ENCODE data around the gene DYNLL1. TPM values are rescaled to one million over a fixed set of nuclear protein-coding genes. Genes with fewer than 3 reads are reported as not detected.
A peak's percentile ranks its signal among the peaks of the same experiment; 100 is the strongest.

The DYNLL1 gene
- total RNA-seq, 5 donors from 2014 or later (not counting 1 experiment from before 2014, with no cell fraction given) = 47.2 to 90.1 (median 75.5) TPM

DNA sequence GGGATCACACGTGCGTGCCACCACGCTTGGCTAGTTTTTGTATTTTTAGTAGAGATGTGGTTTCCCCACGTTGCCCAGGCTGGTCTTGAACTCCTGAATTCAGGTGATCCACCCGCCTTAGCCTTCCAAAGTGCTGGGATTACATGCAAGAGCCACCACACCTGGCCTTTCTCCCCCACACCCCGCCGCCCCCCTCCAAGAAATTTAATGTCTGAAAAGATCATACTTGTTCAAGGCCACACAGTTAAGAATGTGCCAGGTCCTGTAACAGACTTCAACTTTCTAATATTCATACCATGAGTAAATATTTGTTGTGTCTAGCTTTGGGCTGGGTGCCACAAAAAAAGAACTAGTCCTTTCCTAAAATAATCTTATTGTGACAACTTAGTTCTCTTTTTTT, 40.6 kb upstream of the DYNLL1 start:
- 100% methylated on average over 1 of the region's 7 CpGs for WGBS (ENCODE audit: insufficient coverage)
- Histone ChIP-seq H3K27me3 (replicated peaks in 1 of 2; ENCODE audit: control insufficient read depth in 2 of 2, extremely low read depth in 1 of 2, insufficient read depth in 2 of 2, low read length in 1 of 2) (no peaks in the 10 kb centered on the region), H3K36me3 (ENCODE audit: control insufficient read depth in 2 of 2, extremely low read depth in 1 of 2, insufficient read depth in 1 of 2, low read length in 1 of 2) (peaks cover 0 to 57% of the 10 kb centered on the region in 2 donors), H3K27ac (ENCODE audit: low read length) (no peak overlapping the region), H3K4me3 (ENCODE audit: control insufficient read depth in 1 of 2, extremely low read depth in 1 of 2, low read length in 1 of 2) (no peak overlapping the region), H3K9me3 (no peaks in the 10 kb centered on the region), H3K4me1 (ENCODE audit: control insufficient read depth in 1 of 2, extremely low read depth in 1 of 2, insufficient read depth in 2 of 2, low read length in 2 of 2) (peaks cover 0 to 2% of the 10 kb centered on the region in 2 experiments)
- ChIA-PET POLR2A (no interaction called here), CTCF (interaction anchor here in 1 of 2 donors (1.5 kb wide), 1 partner anchor 12 kb away, joined by 7 read pairs; no protein-coding TSS in a partner anchor)
- DNase-seq (no peak), ATAC-seq (replicated peaks in 1 of 4) (no peak)
- H3K4me1 Mint-ChIP-seq = peaks cover 0 to 9% (median 1%) of the 10 kb centered on the region in 3 donors
- no peak overlapping the region for H3K4me3 Mint-ChIP-seq
- H3K27me3 Mint-ChIP-seq = no peaks in the 10 kb centered on the region
- H3K36me3 Mint-ChIP-seq = peaks cover 26% of the 10 kb centered on the region
- no peak overlapping the region for H3K27ac Mint-ChIP-seq
- H3K9me3 Mint-ChIP-seq = no peaks in the 10 kb centered on the region

DNA sequence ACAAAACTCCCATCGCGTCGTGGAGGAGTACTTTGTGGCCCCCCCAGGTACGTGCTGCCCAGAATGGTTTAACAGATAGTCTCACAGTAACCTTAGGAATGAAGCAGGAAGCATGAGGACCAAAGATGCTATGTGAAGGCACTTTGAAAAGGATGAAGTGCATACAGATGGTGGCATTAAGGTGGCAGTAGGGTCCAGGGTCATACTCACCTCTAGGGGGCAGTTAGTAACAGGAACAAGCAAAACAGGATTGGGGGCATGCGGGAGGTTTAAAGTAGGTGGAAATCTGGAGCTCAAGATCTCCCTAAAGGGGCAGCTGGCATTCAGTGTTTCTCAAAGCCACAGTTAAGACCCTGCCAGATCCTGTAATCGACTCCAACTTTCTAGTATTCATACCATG, 38.8 kb upstream of the DYNLL1 start:
- Mint-ChIP-seq H3K36me3 (peaks cover 34% of the 10 kb centered on the region), H3K4me1 (peaks cover 0 to 7% (median 1%) of the 10 kb centered on the region in 3 donors), H3K27me3 (no peaks in the 10 kb centered on the region), H3K9me3 (no peaks in the 10 kb centered on the region), H3K4me3 (no peak overlapping the region), H3K27ac (no peak overlapping the region)
- ChIA-PET CTCF (no interaction called here), POLR2A (no interaction called here)
- Histone ChIP-seq H3K36me3 (ENCODE audit: control insufficient read depth in 2 of 2, extremely low read depth in 1 of 2, insufficient read depth in 1 of 2, low read length in 1 of 2) (peaks cover 6 to 71% of the 10 kb centered on the region in 2 donors), H3K4me1 (ENCODE audit: control insufficient read depth in 1 of 2, extremely low read depth in 1 of 2, insufficient read depth in 2 of 2, low read length in 2 of 2) (peaks cover 0 to 2% of the 10 kb centered on the region in 2 experiments), H3K9me3 (no peaks in the 10 kb centered on the region), H3K27me3 (replicated peaks in 1 of 2; ENCODE audit: control insufficient read depth in 2 of 2, extremely low read depth in 1 of 2, insufficient read depth in 2 of 2, low read length in 1 of 2) (no peaks in the 10 kb centered on the region), H3K27ac (ENCODE audit: low read length) (no peak overlapping the region), H3K4me3 (ENCODE audit: control insufficient read depth in 1 of 2, extremely low read depth in 1 of 2, low read length in 1 of 2) (no peak overlapping the region)
- DNase-seq = peak in 1 of 35 experiments; percentile 29
- no peak for ATAC-seq (replicated peaks in 1 of 4)
- 100% methylated on average over 1 of the region's 6 CpGs for WGBS (ENCODE audit: insufficient coverage)

DNA sequence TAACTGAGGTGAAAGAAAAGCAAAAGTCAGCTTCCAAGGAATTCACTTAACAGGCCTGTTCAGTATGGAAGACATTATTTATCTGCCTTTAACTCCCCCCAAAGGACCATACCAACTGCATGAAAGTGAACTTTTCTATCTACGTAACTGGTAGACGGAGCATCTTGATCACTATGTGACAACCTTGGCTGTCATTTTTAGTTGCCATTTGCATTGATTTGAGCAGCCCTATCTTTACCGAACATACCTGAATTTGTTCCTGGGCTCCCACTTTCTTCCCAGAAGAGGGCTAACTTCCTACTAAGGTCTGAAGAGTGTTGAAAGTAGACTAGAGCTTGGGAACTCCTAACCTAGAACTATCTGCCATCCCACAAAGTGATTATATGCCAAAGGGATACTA, 35.8 kb upstream of the DYNLL1 start:
- H3K4me3 Mint-ChIP-seq = no peak overlapping the region
- ATAC-seq (replicated peaks in 1 of 4) (no peak), DNase-seq (no peak)
- Histone ChIP-seq H3K27ac (ENCODE audit: low read length) (no peak overlapping the region), H3K27me3 (replicated peaks in 1 of 2; ENCODE audit: control insufficient read depth in 2 of 2, extremely low read depth in 1 of 2, insufficient read depth in 2 of 2, low read length in 1 of 2) (no peaks in the 10 kb centered on the region), H3K9me3 (no peaks in the 10 kb centered on the region), H3K4me1 (ENCODE audit: control insufficient read depth in 1 of 2, extremely low read depth in 1 of 2, insufficient read depth in 2 of 2, low read length in 2 of 2) (no peaks in the 10 kb centered on the region), H3K4me3 (ENCODE audit: control insufficient read depth in 1 of 2, extremely low read depth in 1 of 2, low read length in 1 of 2) (no peak overlapping the region), H3K36me3 (ENCODE audit: control insufficient read depth in 2 of 2, extremely low read depth in 1 of 2, insufficient read depth in 1 of 2, low read length in 1 of 2) (peaks cover 6 to 90% of the 10 kb centered on the region in 2 donors)
- POLR2A ChIA-PET = interaction anchor here in 1 of 2 donors (0.8 kb wide), 1 partner anchor 86 kb away, joined by 4 read pairs; no protein-coding TSS in a partner anchor
- CTCF ChIA-PET = interaction anchor here in 1 of 2 donors (1.1 kb wide), 1 partner anchor 121 kb away, joined by 3 read pairs; the partner anchor contains the start of gene POP5
- H3K27me3 Mint-ChIP-seq = no peaks in the 10 kb centered on the region
- no peaks in the 10 kb centered on the region for H3K9me3 Mint-ChIP-seq
- H3K36me3 Mint-ChIP-seq = peaks cover 56% of the 10 kb centered on the region
- peaks cover under 1 to 7% (median 7%) of the 10 kb centered on the region in 3 donors for H3K4me1 Mint-ChIP-seq
- WGBS (ENCODE audit: insufficient coverage) = 100% methylated on average over 2 of the region's 3 CpGs
- H3K27ac Mint-ChIP-seq = no peak overlapping the region

DNA sequence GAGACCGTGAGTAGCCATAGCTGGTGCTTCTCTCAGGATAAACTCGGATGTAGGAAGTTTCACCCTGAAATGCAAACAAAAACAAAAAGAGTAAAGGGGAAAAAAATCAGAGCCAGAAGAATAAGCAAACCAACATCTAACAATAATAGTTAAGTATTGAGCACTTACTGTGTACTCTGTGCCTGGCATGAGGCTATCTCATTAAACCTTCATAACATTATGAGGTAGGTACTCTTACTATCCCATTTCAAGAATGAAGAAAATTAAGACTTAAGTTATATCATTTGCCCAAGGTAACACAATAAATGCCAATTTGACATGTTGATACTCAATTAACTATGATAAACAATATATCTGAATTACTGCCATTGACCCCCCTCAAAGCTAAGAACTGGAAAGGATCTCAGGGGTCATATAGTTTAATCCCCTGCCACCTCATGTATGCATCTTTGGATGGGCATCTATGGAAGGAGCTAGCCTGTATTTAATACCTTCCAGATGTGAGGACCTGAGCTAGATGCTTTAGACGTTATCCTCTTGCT, 33.7 kb upstream of the DYNLL1 start:
- DNase-seq = no peak
- POLR2A ChIA-PET = interaction anchor here (0.7 to 1.0 kb wide), 2 partner anchors 34 to 56 kb away, joined by 3 to 10 read pairs; partner anchors contain the start of gene DYNLL1 (in 1 of the 2)

DNA sequence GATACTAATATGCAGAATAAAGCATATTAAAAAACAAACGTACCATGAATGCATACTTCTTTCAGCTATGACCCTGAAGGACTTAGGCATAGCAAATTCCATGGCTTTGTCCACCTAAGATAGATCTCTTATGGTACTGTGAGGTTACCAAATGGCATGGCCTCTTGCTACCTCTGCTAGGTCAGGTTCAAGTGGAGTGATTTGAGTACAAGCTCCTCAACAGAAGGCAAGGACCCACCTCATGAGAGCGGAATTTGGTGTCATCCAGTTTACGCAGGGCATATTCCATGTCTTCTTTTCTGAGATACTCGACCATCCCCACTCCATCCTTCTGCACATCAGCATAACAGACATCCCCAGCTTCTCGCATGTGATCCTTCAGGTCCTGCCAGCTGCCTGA, 32.2 kb upstream of the DYNLL1 start:
- no peak for ATAC-seq (replicated peaks in 1 of 4)
- H3K4me3 ChIP-seq (ENCODE audit: control insufficient read depth in 1 of 2, extremely low read depth in 1 of 2, low read length in 1 of 2) = no peak overlapping the region
- DNase-seq = no peak
- H3K27ac ChIP-seq (ENCODE audit: low read length) = no peak overlapping the region
- Mint-ChIP-seq H3K27me3 (no peaks in the 10 kb centered on the region), H3K4me3 (no peak overlapping the region), H3K36me3 (peaks cover 54% of the 10 kb centered on the region), H3K9me3 (no peaks in the 10 kb centered on the region), H3K27ac (peak overlapping the region in 1 of 2 donors; percentile 34), H3K4me1 (peaks cover 35 to 37% (median 36%) of the 10 kb centered on the region in 3 donors)
- ChIA-PET POLR2A (no interaction called here), CTCF (interaction anchor here (0.5 to 1.2 kb wide), 4 partner anchors 10 to 255 kb away, joined by 3 to 5 read pairs (median 4); no protein-coding TSS in a partner anchor)
- H3K36me3 ChIP-seq (ENCODE audit: control insufficient read depth in 2 of 2, extremely low read depth in 1 of 2, insufficient read depth in 1 of 2, low read length in 1 of 2) = peaks cover 6 to 72% of the 10 kb centered on the region in 2 donors
- H3K27me3 ChIP-seq (replicated peaks in 1 of 2; ENCODE audit: control insufficient read depth in 2 of 2, extremely low read depth in 1 of 2, insufficient read depth in 2 of 2, low read length in 1 of 2) = no peaks in the 10 kb centered on the region
- peaks cover 4 to 24% of the 10 kb centered on the region in 2 experiments for H3K4me1 ChIP-seq (ENCODE audit: control insufficient read depth in 1 of 2, extremely low read depth in 1 of 2, insufficient read depth in 2 of 2, low read length in 2 of 2)
- 98% methylated on average over 4 of the region's 5 CpGs for WGBS (ENCODE audit: insufficient coverage)
- H3K9me3 ChIP-seq = no peaks in the 10 kb centered on the region

More for the DNA sequence above, 33.7 kb upstream of the DYNLL1 start:
- no CpG with 5 or more reads among the region's 3 CpGs for WGBS (ENCODE audit: insufficient coverage)
- Mint-ChIP-seq H3K27ac (no peak overlapping the region), H3K4me1 (peaks cover 21 to 27% (median 23%) of the 10 kb centered on the region in 3 donors), H3K36me3 (peaks cover 55% of the 10 kb centered on the region), H3K9me3 (no peaks in the 10 kb centered on the region), H3K4me3 (no peak overlapping the region), H3K27me3 (no peaks in the 10 kb centered on the region)
- CTCF ChIA-PET = interaction anchor here in 1 of 2 donors (1.0 kb wide), 2 partner anchors 10 to 21 kb away, joined by 3 to 4 read pairs; no protein-coding TSS in a partner anchor
- no peak for ATAC-seq (replicated peaks in 1 of 4)
- Histone ChIP-seq H3K9me3 (no peaks in the 10 kb centered on the region), H3K4me3 (ENCODE audit: control insufficient read depth in 1 of 2, extremely low read depth in 1 of 2, low read length in 1 of 2) (no peak overlapping the region), H3K36me3 (ENCODE audit: control insufficient read depth in 2 of 2, extremely low read depth in 1 of 2, insufficient read depth in 1 of 2, low read length in 1 of 2) (peaks cover 6 to 83% of the 10 kb centered on the region in 2 donors), H3K27ac (ENCODE audit: low read length) (no peak overlapping the region), H3K4me1 (ENCODE audit: control insufficient read depth in 1 of 2, extremely low read depth in 1 of 2, insufficient read depth in 2 of 2, low read length in 2 of 2) (peaks cover 0 to 12% of the 10 kb centered on the region in 2 experiments), H3K27me3 (replicated peaks in 1 of 2; ENCODE audit: control insufficient read depth in 2 of 2, extremely low read depth in 1 of 2, insufficient read depth in 2 of 2, low read length in 1 of 2) (no peaks in the 10 kb centered on the region)

DNA sequence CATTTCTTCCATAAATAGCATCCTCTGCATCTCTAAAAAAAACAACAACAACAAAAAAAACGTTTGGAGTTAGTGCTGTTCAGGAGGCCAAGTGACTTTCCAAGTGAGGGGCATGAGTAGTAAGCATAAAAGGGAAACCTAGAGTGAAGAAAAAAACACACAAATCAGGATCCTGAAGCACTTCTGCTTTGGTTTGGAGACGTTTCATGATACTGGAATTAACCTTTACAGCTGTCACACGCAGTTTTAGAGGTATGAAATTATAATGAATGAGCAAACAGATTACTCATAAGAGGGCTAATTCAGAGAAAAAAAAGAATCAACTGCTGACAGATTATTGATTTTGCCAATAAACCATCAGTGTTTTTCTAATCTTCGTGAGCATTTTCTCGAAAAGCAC, 30.2 kb upstream of the DYNLL1 start:
- no peaks in the 10 kb centered on the region for H3K27me3 Mint-ChIP-seq
- no peaks in the 10 kb centered on the region for H3K27me3 ChIP-seq (replicated peaks in 1 of 2; ENCODE audit: control insufficient read depth in 2 of 2, extremely low read depth in 1 of 2, insufficient read depth in 2 of 2, low read length in 1 of 2)
- no CpG with 5 or more reads among the region's 5 CpGs for WGBS (ENCODE audit: insufficient coverage)
- H3K4me1 Mint-ChIP-seq = peaks cover 40 to 43% (median 41%) of the 10 kb centered on the region in 3 donors
- no peak for DNase-seq
- H3K9me3 ChIP-seq = no peaks in the 10 kb centered on the region
- H3K36me3 ChIP-seq (ENCODE audit: control insufficient read depth in 2 of 2, extremely low read depth in 1 of 2, insufficient read depth in 1 of 2, low read length in 1 of 2) = peaks cover 5 to 55% of the 10 kb centered on the region in 2 donors
- H3K36me3 Mint-ChIP-seq = peaks cover 40% of the 10 kb centered on the region
- no peaks in the 10 kb centered on the region for H3K9me3 Mint-ChIP-seq
- H3K4me3 Mint-ChIP-seq = no peak overlapping the region
- ATAC-seq (replicated peaks in 1 of 4) = no peak
- no peak overlapping the region for H3K27ac Mint-ChIP-seq
- no peak overlapping the region for H3K4me3 ChIP-seq (ENCODE audit: control insufficient read depth in 1 of 2, extremely low read depth in 1 of 2, low read length in 1 of 2)
- POLR2A ChIA-PET = interaction anchor here in 1 of 2 donors (1.0 kb wide), 1 partner anchor 31 kb away, joined by 4 read pairs; no protein-coding TSS in a partner anchor
- no peak overlapping the region for H3K27ac ChIP-seq (ENCODE audit: low read length)
- peaks cover 10 to 34% of the 10 kb centered on the region in 2 experiments for H3K4me1 ChIP-seq (ENCODE audit: control insufficient read depth in 1 of 2, extremely low read depth in 1 of 2, insufficient read depth in 2 of 2, low read length in 2 of 2)
- CTCF ChIA-PET = interaction anchor here (1.4 to 1.7 kb wide), 2 partner anchors 13 to 109 kb away, joined by 6 to 7 read pairs; no protein-coding TSS in a partner anchor
